K562 (cell line): Measurements from ENCODE around the gene CHRM1. TPM values are rescaled to one million over a fixed set of nuclear protein-coding genes. Genes with fewer than 3 reads are reported as not detected.

Source experiments
- CHAMP1 ChIP-seq: fragments of 450-650 bp; IDR thresholded peaks from 2 replicates; pipeline ENCODE4 v1.6.1; 2016; ENCODE audit warnings: mild to moderate bottlenecking
- ETV5 ChIP-seq: sonication (generic); formaldehyde crosslinking; IDR thresholded peaks from 2 replicates; pipeline ENCODE4 v1.4.0; 2020; ENCODE audit warnings: low read depth, mild to moderate bottlenecking, missing genetic modification reagents
- TEAD1 ChIP-seq, 2 experiments: fragments of 450-650 bp in 1 of 2; sonication (generic) in 1 of 2; formaldehyde crosslinking; IDR thresholded peaks; 2 replicates each; pipeline versions ENCODE4 v1.4.0 to v1.8.0; 2020 to 2022; ENCODE audit warnings: mild to moderate bottlenecking in 2 of 2, missing genetic modification reagents in 1 of 2
- VEZF1 ChIP-seq: fragments of 200-800 bp; sonication (Bioruptor generic); IDR thresholded peaks from 2 replicates; pipeline ENCODE4 v1.6.1; 2017; ENCODE audit warnings: missing genetic modification characterization, missing compliant biosample characterization
- ZNF609 ChIP-seq: sonication (generic); formaldehyde crosslinking; IDR thresholded peaks from 2 replicates; pipeline ENCODE4 v1.8.1; 2023; ENCODE audit warnings: missing genetic modification reagents, mild to moderate bottlenecking, borderline replicate concordance
- polyA plus RNA-seq, 8 experiments: library from polyadenylated mRNA; depleted of rRNA in 4 of 8; stranded (reverse) in 5 of 8; unstranded in 3 of 8; fragments of >200 nt; fragmentation: Nextera tagmentation in 2 of 8; fragmentation: Illumina TruSeq in 1 of 8; extraction: Ambion mirVana in 2 of 8; extraction: Trizol in 1 of 8; gene quantifications; 2 replicates each; pipeline versions ENCODE4 v1.2.1 to v1.2.3, GENCODE V29; 2011 to 2014; ENCODE audit warnings: inconsistent platforms in 1 of 8, missing spikeins in 1 of 8
- total RNA-seq, 7 experiments: library from RNA; depleted of rRNA in 6 of 7; stranded (reverse); fragments of >200 nt in 6 of 7; fragmentation: Illumina TruSeq in 2 of 7; extraction: Trizol in 2 of 7; gene quantifications; 2 replicates each; pipeline versions ENCODE4 v1.2.1 to v1.2.3, GENCODE V29; 2011 to 2021; ENCODE audit warnings: low replicate concordance in 1 of 7

The CHRM1 gene
- total and polyA plus RNA-seq, 9 of the 15 experiments (the other 6 are each of a cell fraction or from before 2014, with no cell fraction given): not detected

GRCh38 chr11:62889126-62889483, 32.1 kb downstream of the CHRM1 start (continued):
- TF ChIP-seq ZNF609 (CRISPR knock-in tag) (no peak), CHAMP1 (0 out of 2 replicates have a peak, but pooled peaks have one; percentile 15), ETV5 (no peak), TEAD1 (CRISPR knock-in tag; IDR thresholded peaks at IDR 0.05) (no peak), VEZF1 (CRISPR knock-in tag) (peak; percentile 10; the same call in 1 of the 2 replicates)
